GM10266 (cell line): Measurements from ENCODE around the gene BICDL1.

Source experiments
- DNase-seq: peaks from one replicate; pipeline ENCODE4 v3.0.0; 2012; ENCODE audit errors: extremely low spot score
- CTCF ChIP-seq: IDR thresholded peaks from 2 replicates; pipeline ENCODE4 v1.5.1; 2012; ENCODE audit warnings: mild to moderate bottlenecking, low read depth; ENCODE audit not compliant: control insufficient read depth, insufficient read depth; ENCODE audit errors: missing control alignments

Gene BICDL1

GRCh38 chr12:120101617-120102016, 112.6 kb downstream of the BICDL1 start:
- DNase-seq, result no peak
- no peak for TF ChIP-seq CTCF

GRCh38 chr12:120102189-120103043, 113.4 kb downstream of the BICDL1 start:
- no peak for TF ChIP-seq CTCF
- DNase-seq, result no peak

GRCh38 chr12:120103044-120103338, 114.0 kb downstream of the BICDL1 start:
- DNase-seq, result no peak
- TF ChIP-seq CTCF, result no peak

GRCh38 chr12:120103371-120103770, 114.3 kb downstream of the BICDL1 start:
- TF ChIP-seq CTCF, result no peak
- DNase-seq, result no peak

GRCh38 chr12:120106151-120106550, 117.1 kb downstream of the BICDL1 start:
- DNase-seq, result no peak
- no peak for TF ChIP-seq CTCF

- no peak for TF ChIP-seq CTCF
- DNase-seq, result no peak
Measured at GRCh38 chr12:120109570-120110267, 120.7 kb downstream of the BICDL1 start.
